ENCODE data around the gene ST6GALNAC6. TPM values are rescaled to one million over a fixed set of nuclear protein-coding genes. Genes with fewer than 3 reads are reported as not detected.

Gene ST6GALNAC6
- total RNA-seq, 1 donor from 2014 or later = 14.3 TPM

DNA sequence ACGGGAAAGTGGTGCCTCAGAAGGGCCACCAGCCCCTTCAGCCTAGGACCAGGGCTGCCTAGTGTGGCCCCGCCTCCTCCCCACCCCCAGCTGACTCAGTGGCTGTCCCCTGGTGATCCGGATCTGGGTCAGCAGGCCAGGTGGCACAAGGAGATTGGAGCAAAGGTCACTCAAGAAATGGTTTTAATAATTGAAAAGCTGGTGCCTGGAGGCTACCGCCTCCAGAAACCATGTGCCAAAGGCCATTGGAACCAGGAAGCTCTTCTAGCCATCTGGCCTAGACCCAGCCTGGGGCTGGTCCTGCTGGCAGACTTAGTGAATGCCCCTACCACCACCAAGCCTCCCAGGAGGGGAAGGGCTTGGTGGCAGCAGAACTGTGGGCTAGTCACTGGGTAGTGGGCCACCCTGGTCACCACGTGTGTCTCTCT lies 15.9 kb upstream of the ST6GALNAC6 start:
- H3F3A ChIP-seq (ENCODE audit: low read depth) = peaks cover 10% of the 10 kb centered on the region
- H3K4me1 ChIP-seq = no peaks in the 10 kb centered on the region
- no peaks in the 10 kb centered on the region for H4K20me1 ChIP-seq (ENCODE audit: low read depth)
- no peak for DNase-seq (ENCODE audit: low spot score)
- H3K9ac ChIP-seq = no peak overlapping the region
- Mint-ChIP-seq H3K4me3 (no peak overlapping the region), H3K27ac (no peak overlapping the region), H3K27me3 (ENCODE audit: insufficient read depth, low read depth) (peaks cover 6% of the 10 kb centered on the region), H3K36me3 (no peaks in the 10 kb centered on the region), H3K4me1 (peaks cover 34% of the 10 kb centered on the region), H3K9me3 (no peaks in the 10 kb centered on the region)
- TF ChIP-seq EZH2 (IDR thresholded peaks at IDR 0.05) (no peak), EZH2phosphoT487 (IDR thresholded peaks at IDR 0.05) (no peak)
- TF ChIP-seq, protein P1, sequence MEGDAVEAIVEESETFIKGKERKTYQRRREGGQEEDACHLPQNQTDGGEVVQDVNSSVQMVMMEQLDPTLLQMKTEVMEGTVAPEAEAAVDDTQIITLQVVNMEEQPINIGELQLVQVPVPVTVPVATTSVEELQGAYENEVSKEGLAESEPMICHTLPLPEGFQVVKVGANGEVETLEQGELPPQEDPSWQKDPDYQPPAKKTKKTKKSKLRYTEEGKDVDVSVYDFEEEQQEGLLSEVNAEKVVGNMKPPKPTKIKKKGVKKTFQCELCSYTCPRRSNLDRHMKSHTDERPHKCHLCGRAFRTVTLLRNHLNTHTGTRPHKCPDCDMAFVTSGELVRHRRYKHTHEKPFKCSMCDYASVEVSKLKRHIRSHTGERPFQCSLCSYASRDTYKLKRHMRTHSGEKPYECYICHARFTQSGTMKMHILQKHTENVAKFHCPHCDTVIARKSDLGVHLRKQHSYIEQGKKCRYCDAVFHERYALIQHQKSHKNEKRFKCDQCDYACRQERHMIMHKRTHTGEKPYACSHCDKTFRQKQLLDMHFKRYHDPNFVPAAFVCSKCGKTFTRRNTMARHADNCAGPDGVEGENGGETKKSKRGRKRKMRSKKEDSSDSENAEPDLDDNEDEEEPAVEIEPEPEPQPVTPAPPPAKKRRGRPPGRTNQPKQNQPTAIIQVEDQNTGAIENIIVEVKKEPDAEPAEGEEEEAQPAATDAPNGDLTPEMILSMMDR (IDR thresholded peaks at IDR 0.05) = no peak
- H3K36me3 ChIP-seq = no peaks in the 10 kb centered on the region
- no peaks in the 10 kb centered on the region for H3K9me3 ChIP-seq (ENCODE audit: low read depth)
- no peaks in the 10 kb centered on the region for H3K79me2 ChIP-seq (ENCODE audit: low read depth)
- no peak overlapping the region for H2AFZ ChIP-seq (replicated peaks)
- H3K4me2 ChIP-seq = no peak overlapping the region
- no peak overlapping the region for H3K4me3 ChIP-seq
- H3K27me3 ChIP-seq = peaks cover 23% of the 10 kb centered on the region
- no peak overlapping the region for H3K27ac ChIP-seq

DNA sequence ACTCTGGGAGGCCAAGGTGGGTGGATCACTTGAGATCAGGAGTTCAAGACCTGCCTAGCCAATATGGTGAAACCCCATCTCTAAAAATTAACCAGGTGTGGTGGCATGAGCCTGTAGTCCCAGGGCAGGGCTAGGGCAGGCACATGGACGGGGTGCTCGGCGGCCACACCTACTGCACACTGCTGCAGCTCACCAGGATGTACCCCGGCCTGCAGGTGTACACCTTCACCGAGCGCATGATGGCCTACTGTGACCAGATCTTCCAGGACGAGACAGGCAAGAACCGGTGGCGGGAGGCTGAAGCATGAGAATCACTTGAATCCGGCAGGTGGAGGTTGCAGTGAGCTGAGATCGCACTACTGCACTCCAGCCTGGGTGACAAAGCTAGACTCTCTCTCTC lies 14.3 kb upstream of the ST6GALNAC6 start:
- H3F3A ChIP-seq (ENCODE audit: low read depth) = peaks cover 10% of the 10 kb centered on the region
- H3K27ac ChIP-seq = no peak overlapping the region
- H3K36me3 ChIP-seq = no peaks in the 10 kb centered on the region
- H3K27ac Mint-ChIP-seq = no peak overlapping the region
- no peaks in the 10 kb centered on the region for H3K36me3 Mint-ChIP-seq
- H3K27me3 Mint-ChIP-seq (ENCODE audit: insufficient read depth, low read depth) = peaks cover 8% of the 10 kb centered on the region
- DNase-seq (ENCODE audit: low spot score) = no peak
- no peak overlapping the region for H3K9ac ChIP-seq
- H3K79me2 ChIP-seq (ENCODE audit: low read depth) = no peaks in the 10 kb centered on the region
- no peak overlapping the region for H3K4me3 ChIP-seq
- H3K9me3 Mint-ChIP-seq = no peaks in the 10 kb centered on the region
- no peaks in the 10 kb centered on the region for H3K9me3 ChIP-seq (ENCODE audit: low read depth)
- H3K4me3 Mint-ChIP-seq = no peak overlapping the region
- H4K20me1 ChIP-seq (ENCODE audit: low read depth) = no peaks in the 10 kb centered on the region
- H3K4me2 ChIP-seq = no peak overlapping the region
- peaks cover 29% of the 10 kb centered on the region for H3K4me1 Mint-ChIP-seq
- H3K27me3 ChIP-seq = peaks cover 23% of the 10 kb centered on the region
- TF ChIP-seq, protein P1 (IDR thresholded peaks at IDR 0.05) = no peak
- TF ChIP-seq EZH2phosphoT487 (IDR thresholded peaks at IDR 0.05) (no peak), EZH2 (IDR thresholded peaks at IDR 0.05) (no peak)
- no peaks in the 10 kb centered on the region for H3K4me1 ChIP-seq
- H2AFZ ChIP-seq (replicated peaks) = no peak overlapping the region

DNA sequence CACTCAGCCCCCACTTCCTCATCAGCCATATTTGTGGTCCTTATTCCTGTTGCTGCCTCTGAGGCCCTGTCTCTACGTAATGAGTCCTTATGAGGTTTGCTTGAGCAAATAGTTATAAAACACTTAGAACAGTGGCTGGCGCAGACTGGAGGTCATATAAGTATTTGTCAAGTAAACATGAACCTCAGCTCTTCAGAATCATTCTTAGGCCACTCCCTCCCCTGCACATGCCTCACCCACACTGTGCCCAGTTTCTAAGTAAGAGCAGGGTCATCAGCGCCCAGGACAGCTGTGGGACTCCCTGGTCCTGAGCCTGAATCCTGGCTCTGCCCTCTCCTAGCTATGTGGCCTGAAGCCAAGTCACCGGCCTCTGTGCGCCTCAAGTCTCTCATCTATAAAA lies 13.5 kb upstream of the ST6GALNAC6 start:
- Mint-ChIP-seq H3K9me3 (no peaks in the 10 kb centered on the region), H3K27me3 (ENCODE audit: insufficient read depth, low read depth) (peaks cover 7% of the 10 kb centered on the region), H3K36me3 (no peaks in the 10 kb centered on the region), H3K4me3 (no peak overlapping the region), H3K4me1 (peaks cover 21% of the 10 kb centered on the region), H3K27ac (peak overlapping the region; percentile 83)
- H3K4me3 ChIP-seq = no peak overlapping the region
- no peaks in the 10 kb centered on the region for H3K9me3 ChIP-seq (ENCODE audit: low read depth)
- no peak overlapping the region for H3K4me2 ChIP-seq
- no peak overlapping the region for H2AFZ ChIP-seq (replicated peaks)
- no peaks in the 10 kb centered on the region for H4K20me1 ChIP-seq (ENCODE audit: low read depth)
- no peak for DNase-seq (ENCODE audit: low spot score)
- peaks cover 6% of the 10 kb centered on the region for H3F3A ChIP-seq (ENCODE audit: low read depth)
- no peak for TF ChIP-seq EZH2phosphoT487 (IDR thresholded peaks at IDR 0.05)
- TF ChIP-seq, protein P1 (IDR thresholded peaks at IDR 0.05) = no peak
- no peak for TF ChIP-seq EZH2 (IDR thresholded peaks at IDR 0.05)
- H3K27me3 ChIP-seq = peaks cover 23% of the 10 kb centered on the region
- no peak overlapping the region for H3K9ac ChIP-seq
- H3K4me1 ChIP-seq = no peaks in the 10 kb centered on the region
- no peaks in the 10 kb centered on the region for H3K79me2 ChIP-seq (ENCODE audit: low read depth)
- no peak overlapping the region for H3K27ac ChIP-seq
- no peaks in the 10 kb centered on the region for H3K36me3 ChIP-seq

All from neural progenitor cell (in vitro differentiated cells).